HepG2 (cell line): ENCODE measurements around the gene FER1L5. TPM values are rescaled to one million over a fixed set of nuclear protein-coding genes. Genes with fewer than 3 reads are reported as not detected.

ENCODE experiments used
- BCL6 ChIP-seq: IDR thresholded peaks from 2 replicates; pipeline ENCODE4 v1.6.1; 2016; ENCODE audit warnings: missing genetic modification reagents, missing compliant biosample characterization
- HDAC2 ChIP-seq: sonication (generic); formaldehyde crosslinking; IDR thresholded peaks from 2 replicates; pipeline ENCODE4 v1.4.0; 2020; ENCODE audit warnings: missing genetic modification reagents
- HHEX ChIP-seq: IDR thresholded peaks from 2 replicates; pipeline ENCODE4 v1.6.1; 2016; ENCODE audit warnings: control low read depth
- ISL2 ChIP-seq: sonication (generic); formaldehyde crosslinking; IDR thresholded peaks from 2 replicates; pipeline ENCODE4 v1.5.0; 2020; ENCODE audit warnings: missing genetic modification reagents
- KMT2A ChIP-seq: sonication (generic); formaldehyde crosslinking; IDR thresholded peaks from 2 replicates; pipeline ENCODE4 v1.4.0; 2020; ENCODE audit warnings: missing genetic modification reagents
- LBX2 ChIP-seq: sonication (generic); formaldehyde crosslinking; IDR thresholded peaks from 2 replicates; pipeline ENCODE4 v1.5.0; 2020; ENCODE audit warnings: missing genetic modification reagents, mild to moderate bottlenecking, borderline replicate concordance
- NR2F2 ChIP-seq: IDR thresholded peaks from 2 replicates; pipeline ENCODE4 v1.6.1; 2012; ENCODE audit warnings: low read depth, inconsistent platforms, borderline replicate concordance
- RARA ChIP-seq: IDR thresholded peaks from 2 replicates; pipeline ENCODE4 v1.6.1; 2016; ENCODE audit warnings: missing genetic modification reagents, missing compliant biosample characterization
- SKIL ChIP-seq: sonication (generic); formaldehyde crosslinking; IDR thresholded peaks from 2 replicates; pipeline ENCODE4 v1.8.0; 2022; ENCODE audit warnings: missing genetic modification reagents, mild to moderate bottlenecking, moderate library complexity, borderline replicate concordance
- SMC3 ChIP-seq: IDR thresholded peaks from 2 replicates; pipeline ENCODE4 v1.6.1; 2011; ENCODE audit warnings: low read length, improper control_type of control experiment
- ZBTB26 ChIP-seq: IDR thresholded peaks from 2 replicates; pipeline ENCODE4 v1.6.1; 2016; ENCODE audit warnings: missing compliant biosample characterization, missing genetic modification reagents, borderline replicate concordance
- ZBTB40 ChIP-seq, 2 experiments: fragments of 450-650 bp in 1 of 2; sonication (generic) in 1 of 2; formaldehyde crosslinking in 1 of 2; IDR thresholded peaks; 2 replicates each; pipeline versions ENCODE4 v1.6.1 to v1.8.0; 2016 to 2022; ENCODE audit warnings: antibody characterized with exemption in 1 of 2, mild to moderate bottlenecking in 1 of 2, missing genetic modification reagents in 1 of 2
- ZBTB8A ChIP-seq: sonication (generic); formaldehyde crosslinking; IDR thresholded peaks from 2 replicates; pipeline ENCODE4 v1.4.0; 2020; ENCODE audit warnings: mild to moderate bottlenecking, low read depth, missing genetic modification reagents, borderline replicate concordance
- ZFP1 ChIP-seq: IDR thresholded peaks from 2 replicates; pipeline ENCODE4 v1.6.1; 2016
- ZFP36L1 ChIP-seq: sonication (generic); formaldehyde crosslinking; IDR thresholded peaks from 2 replicates; pipeline ENCODE4 v1.8.0; 2022; ENCODE audit warnings: mild to moderate bottlenecking, missing genetic modification reagents, moderate library complexity
- ZFP36L2 ChIP-seq: sonication (generic); formaldehyde crosslinking; IDR thresholded peaks from 2 replicates; pipeline ENCODE4 v1.4.0; 2020; ENCODE audit warnings: missing genetic modification reagents
- ZFY ChIP-seq: sonication (generic); formaldehyde crosslinking; IDR thresholded peaks from 2 replicates; pipeline ENCODE4 v1.4.0; 2020; ENCODE audit warnings: missing genetic modification reagents
- ZNF20 ChIP-seq: sonication (generic); formaldehyde crosslinking; IDR thresholded peaks from 2 replicates; pipeline ENCODE4 v1.4.0; 2020; ENCODE audit warnings: mild to moderate bottlenecking, moderate library complexity, missing genetic modification reagents
- polyA plus RNA-seq, 8 experiments: library from polyadenylated mRNA; depleted of rRNA in 3 of 8; stranded (reverse) in 7 of 8; unstranded in 1 of 8; fragments of >200 nt; fragmentation: Illumina TruSeq in 4 of 8; extraction: Trizol in 4 of 8; gene quantifications; 2 replicates each; pipeline versions ENCODE4 v1.2.1 to v1.2.3, GENCODE V29; 2011 to 2016; ENCODE audit warnings: low read depth in 4 of 8, missing spikeins in 1 of 8, mixed read lengths in 1 of 8; ENCODE audit not compliant: insufficient read depth in 1 of 8
- total RNA-seq, 5 experiments: library from RNA; depleted of rRNA; stranded (reverse); fragments of >200 nt; fragmentation: Illumina TruSeq; extraction: Trizol; gene quantifications; 2 replicates each; pipeline ENCODE4 v1.2.3, GENCODE V29; 2016; ENCODE audit warnings: low read depth in 1 of 5

Gene FER1L5
- total and polyA plus RNA-seq, 2 of the 13 experiments (the other 11 are each of a cell fraction or from before 2014, with no cell fraction given), result 0.02 to 0.08 TPM

- no peak for TF ChIP-seq ZBTB40 (IDR thresholded peaks at IDR 0.05)
- TF ChIP-seq ZBTB40 (CRISPR knock-in tag; IDR thresholded peaks at IDR 0.05), result no peak
- TF ChIP-seq ZFP36L1 (CRISPR knock-in tag), result no peak
- TF ChIP-seq LBX2 (CRISPR knock-in tag), result no peak
- TF ChIP-seq ZFY (CRISPR knock-in tag), result no peak
- no peak for TF ChIP-seq SKIL (CRISPR knock-in tag)
- TF ChIP-seq ZNF20 (CRISPR knock-in tag), result no peak
- TF ChIP-seq ZBTB26 (CRISPR knock-in tag), result peak; percentile 96
- no peak for TF ChIP-seq ZFP1 (CRISPR knock-in tag)
- no peak for TF ChIP-seq KMT2A (CRISPR knock-in tag)
- no peak for TF ChIP-seq ZBTB8A (CRISPR knock-in tag)
- TF ChIP-seq SMC3, result no peak
- TF ChIP-seq HHEX (CRISPR knock-in tag), result peak; percentile 82
- peak; percentile 29; the same call in 1 of the 2 replicates for TF ChIP-seq HDAC2 (CRISPR knock-in tag)
- TF ChIP-seq ZFP36L2 (CRISPR knock-in tag), result no peak
- TF ChIP-seq RARA (CRISPR knock-in tag), result peak; percentile 67
- 0 out of 2 replicates have a peak, but pooled peaks have one; percentile 18 for TF ChIP-seq ISL2 (CRISPR knock-in tag)
- 0 out of 2 replicates have a peak, but pooled peaks have one; percentile 14 for TF ChIP-seq BCL6 (CRISPR knock-in tag)
- peak; percentile 66; the same call in 1 of the 2 replicates for TF ChIP-seq NR2F2
These were observed 38.1 kb downstream of the FER1L5 start (continued) for GRCh38 chr2:96680561-96681141.
